ENCODE results near the gene ZNF511.

GRCh38 chr10:133326223-133326551 lies 17.5 kb downstream of the ZNF511 start:
- TF ChIP-seq, protein P1, sequence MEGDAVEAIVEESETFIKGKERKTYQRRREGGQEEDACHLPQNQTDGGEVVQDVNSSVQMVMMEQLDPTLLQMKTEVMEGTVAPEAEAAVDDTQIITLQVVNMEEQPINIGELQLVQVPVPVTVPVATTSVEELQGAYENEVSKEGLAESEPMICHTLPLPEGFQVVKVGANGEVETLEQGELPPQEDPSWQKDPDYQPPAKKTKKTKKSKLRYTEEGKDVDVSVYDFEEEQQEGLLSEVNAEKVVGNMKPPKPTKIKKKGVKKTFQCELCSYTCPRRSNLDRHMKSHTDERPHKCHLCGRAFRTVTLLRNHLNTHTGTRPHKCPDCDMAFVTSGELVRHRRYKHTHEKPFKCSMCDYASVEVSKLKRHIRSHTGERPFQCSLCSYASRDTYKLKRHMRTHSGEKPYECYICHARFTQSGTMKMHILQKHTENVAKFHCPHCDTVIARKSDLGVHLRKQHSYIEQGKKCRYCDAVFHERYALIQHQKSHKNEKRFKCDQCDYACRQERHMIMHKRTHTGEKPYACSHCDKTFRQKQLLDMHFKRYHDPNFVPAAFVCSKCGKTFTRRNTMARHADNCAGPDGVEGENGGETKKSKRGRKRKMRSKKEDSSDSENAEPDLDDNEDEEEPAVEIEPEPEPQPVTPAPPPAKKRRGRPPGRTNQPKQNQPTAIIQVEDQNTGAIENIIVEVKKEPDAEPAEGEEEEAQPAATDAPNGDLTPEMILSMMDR (IDR thresholded peaks at IDR 0.05) = no peak
- TF ChIP-seq EP300 (IDR thresholded peaks at IDR 0.05) = no peak
- TF ChIP-seq POLR2A (IDR thresholded peaks at IDR 0.05) = no peak

Data from tibial nerve (tissue), 4 donors.